K562 (cell line): ENCODE measurements around the gene RHOBTB3. TPM values are rescaled to one million over a fixed set of nuclear protein-coding genes. Genes with fewer than 3 reads are reported as not detected.

Experiments
- BRCA1 ChIP-seq, 2 experiments: fragments of 450-650 bp in 1 of 2; sonication (generic) in 1 of 2; formaldehyde crosslinking in 1 of 2; IDR thresholded peaks; 2 replicates each; pipeline versions ENCODE4 v1.5.0 to v1.6.1; 2017 to 2020; ENCODE audit warnings: mild to moderate bottlenecking in 1 of 2, missing genetic modification reagents in 1 of 2
- CBX3 ChIP-seq, 2 experiments: IDR thresholded peaks; 1 replicate in 1 of 2; 2 replicates in 1 of 2; pipeline ENCODE4 v1.6.1; 2012; ENCODE audit warnings: inconsistent platforms in 2 of 2, low read length in 2 of 2, borderline replicate concordance in 1 of 2, control low read depth in 1 of 2
- CEBPG ChIP-seq, 3 experiments: fragments of 200-800 bp in 1 of 3; sonication (Bioruptor generic) in 1 of 3; sonication (generic) in 1 of 3; formaldehyde crosslinking in 1 of 3; IDR thresholded peaks in 2 of 3; conservative IDR thresholded peaks in 1 of 3; 2 replicates each; pipeline versions ENCODE4 v1.6.1 to v1.8.0; 2016 to 2022; ENCODE audit warnings: missing compliant biosample characterization in 2 of 3, missing genetic modification characterization in 2 of 3, mild to moderate bottlenecking in 1 of 3, missing genetic modification reagents in 1 of 3
- DEAF1 ChIP-seq: fragments of 450-650 bp; formaldehyde crosslinking; IDR thresholded peaks from 2 replicates; pipeline ENCODE4 v1.4.0; 2020; ENCODE audit warnings: mild to moderate bottlenecking, moderate library complexity
- DLX4 ChIP-seq: fragments of 250-450 bp; sonication (Bioruptor Pico); IDR thresholded peaks from 2 replicates; pipeline ENCODE4 v1.6.1; 2021; ENCODE audit warnings: mild to moderate bottlenecking
- HMGXB4 ChIP-seq: sonication (generic); formaldehyde crosslinking; IDR thresholded peaks from 2 replicates; pipeline ENCODE4 v1.8.1; 2023; ENCODE audit warnings: mild to moderate bottlenecking, missing genetic modification reagents
- MAX ChIP-seq: sonication (generic); formaldehyde crosslinking; IDR thresholded peaks from 2 replicates; pipeline ENCODE4 v1.9.0; 2022; ENCODE audit warnings: mild to moderate bottlenecking, missing genetic modification reagents
- MLX ChIP-seq, 2 experiments: fragments of 450-650 bp in 1 of 2; sonication (generic) in 1 of 2; formaldehyde crosslinking; conservative IDR thresholded peaks; 2 replicates each; pipeline versions ENCODE4 v1.4.0 to v1.8.1; 2020 to 2022; ENCODE audit warnings: mild to moderate bottlenecking in 1 of 2, missing genetic modification reagents in 1 of 2
- NFE2L1 ChIP-seq: fragments of 450-650 bp; IDR thresholded peaks from 2 replicates; pipeline ENCODE4 v1.6.1; 2016; ENCODE audit warnings: missing genetic modification characterization, low read depth, mild to moderate bottlenecking, missing compliant biosample characterization, moderate library complexity, borderline replicate concordance
- PKNOX1 ChIP-seq: fragments of 450-650 bp; IDR thresholded peaks from 2 replicates; pipeline ENCODE4 v1.6.1; 2016
- PYGO2 ChIP-seq: fragments of 450-650 bp; IDR thresholded peaks from 2 replicates; pipeline ENCODE4 v1.6.1; 2016; ENCODE audit warnings: mild to moderate bottlenecking, missing genetic modification characterization, moderate library complexity, missing compliant biosample characterization
- RBM14 ChIP-seq: fragments of 200-400 bp; formaldehyde crosslinking; IDR thresholded peaks from 2 replicates; pipeline ENCODE4 v1.6.1; 2018; ENCODE audit warnings: low read depth, mild to moderate bottlenecking, low read length, moderate library complexity, borderline replicate concordance; ENCODE audit not compliant: insufficient read depth
- SMARCE1 ChIP-seq: fragments of 450-650 bp; IDR thresholded peaks from 2 replicates; pipeline ENCODE4 v1.7.1; 2016; ENCODE audit warnings: mild to moderate bottlenecking
- SNRNP70 ChIP-seq: fragments of 200-400 bp; formaldehyde crosslinking; optimal IDR thresholded peaks from 2 replicates; pipeline ENCODE3; 2017; ENCODE audit warnings: low read depth, low read length
- ZNF197 ChIP-seq: fragments of 200-800 bp; sonication (Bioruptor generic); IDR thresholded peaks from 2 replicates; pipeline ENCODE4 v1.6.1; 2016; ENCODE audit warnings: low read depth, missing genetic modification characterization, missing compliant biosample characterization
- ZNF408 ChIP-seq: fragments of 250-450 bp; sonication (Bioruptor Pico); IDR thresholded peaks from 2 replicates; pipeline ENCODE4 v1.4.0; 2020; ENCODE audit warnings: low read depth, mild to moderate bottlenecking, moderate library complexity
- ZNF512 ChIP-seq: IDR thresholded peaks from 2 replicates; pipeline ENCODE4 v1.6.1; 2016; ENCODE audit warnings: missing genetic modification characterization, missing compliant biosample characterization
- ZNF785 ChIP-seq: fragments of 250-450 bp; sonication (Bioruptor Pico); IDR thresholded peaks from 2 replicates; pipeline ENCODE4 v1.4.0; 2020; ENCODE audit warnings: mild to moderate bottlenecking
- polyA plus RNA-seq, 8 experiments: library from polyadenylated mRNA; depleted of rRNA in 4 of 8; stranded (reverse) in 5 of 8; unstranded in 3 of 8; fragments of >200 nt; fragmentation: Nextera tagmentation in 2 of 8; fragmentation: Illumina TruSeq in 1 of 8; extraction: Ambion mirVana in 2 of 8; extraction: Trizol in 1 of 8; gene quantifications; 2 replicates each; pipeline versions ENCODE4 v1.2.1 to v1.2.3, GENCODE V29; 2011 to 2014; ENCODE audit warnings: inconsistent platforms in 1 of 8, missing spikeins in 1 of 8
- total RNA-seq, 7 experiments: library from RNA; depleted of rRNA in 6 of 7; stranded (reverse); fragments of >200 nt in 6 of 7; fragmentation: Illumina TruSeq in 2 of 7; extraction: Trizol in 2 of 7; gene quantifications; 2 replicates each; pipeline versions ENCODE4 v1.2.1 to v1.2.3, GENCODE V29; 2011 to 2021; ENCODE audit warnings: low replicate concordance in 1 of 7

Gene RHOBTB3
- total and polyA plus RNA-seq, 9 of the 15 experiments (the other 6 are each of a cell fraction or from before 2014, with no cell fraction given): 39.7 to 143 (median 115) TPM

- TF ChIP-seq BRCA1 (IDR thresholded peaks at IDR 0.05) (no peak), BRCA1 (CRISPR knock-in tag; IDR thresholded peaks at IDR 0.05) (no peak), HMGXB4 (CRISPR knock-in tag) (no peak), DEAF1 (CRISPR knock-in tag) (no peak), NFE2L1 (tag) (peak; percentile 97), CBX3 (IDR thresholded peaks at IDR 0.05; ENCODE audit: borderline replicate concordance in 1 of 2, low read length in 2 of 2) (no peak), RBM14 (no peak), SNRNP70 (no peak), ZNF512 (no peak), DLX4 (CRISPR knock-in tag) (no peak), PYGO2 (no peak), ZNF408 (no peak), MAX (CRISPR knock-in tag) (no peak), SMARCE1 (peak; percentile 70; the same call in 1 of the 2 replicates), MLX (CRISPR knock-in tag; conservative IDR thresholded peaks at IDR 0.05) (no peak), ZNF785 (CRISPR knock-in tag) (no peak), CEBPG (CRISPR knock-in tag; IDR thresholded peaks at IDR 0.05) (no peak), CEBPG (tag; conservative IDR thresholded peaks at IDR 0.05 in 1 of 2, IDR thresholded peaks at IDR 0.05 in 1 of 2) (peak; percentile 20 to 60; a peak in 2 of 4 replicates), ZNF197 (CRISPR knock-in tag) (no peak), PKNOX1 (0 out of 2 replicates have a peak, but pooled peaks have one; percentile 8)
Measured at GRCh38 chr5:95773335-95774059, 42.4 kb downstream of the RHOBTB3 start (continued).
